Spinal cord (tissue), 10 donors: ENCODE results near the gene CRYGS. TPM values are rescaled to one million over a fixed set of nuclear protein-coding genes. Genes with fewer than 3 reads are reported as not detected.
"Not testable (repeated sequence)": the region's sequence is repeated elsewhere in the genome, so short reads cannot be mapped to it uniquely, and the experiment has no call there.

Source experiments
- DNase-seq, 6 donors: peaks; one replicate each; pipeline versions ENCODE4 v3.0.0 to v3.0.0-alpha.2; 2013 to 2015; ENCODE audit warnings: low spot score in 6 of 6, low read depth in 4 of 6
- H3K27ac ChIP-seq: one replicate; pipeline ENCODE4 v1.5.1; 2013; ENCODE audit warnings: low read depth, low read length, control low read depth
- H3K27me3 ChIP-seq: one replicate; pipeline ENCODE4 v1.6.1; 2013; ENCODE audit warnings: low read length; ENCODE audit not compliant: control insufficient read depth, insufficient read depth
- H3K36me3 ChIP-seq: one replicate; pipeline ENCODE4 v1.6.1; 2013; ENCODE audit warnings: low read length; ENCODE audit not compliant: control insufficient read depth, insufficient read depth
- H3K4me1 ChIP-seq: one replicate; pipeline ENCODE4 v1.6.1; 2013; ENCODE audit warnings: low read length; ENCODE audit not compliant: control insufficient read depth, insufficient read depth
- H3K4me3 ChIP-seq: one replicate; pipeline ENCODE4 v1.5.1; 2013; ENCODE audit warnings: low read depth, low read length, control low read depth
- H3K9me3 ChIP-seq: one replicate; pipeline ENCODE4 v1.6.1; 2013; ENCODE audit warnings: low read length; ENCODE audit not compliant: control insufficient read depth, insufficient read depth
- WGBS: methylation state at CpG from one replicate; pipeline ENCODE4 v1.1.5; 2013; ENCODE audit warnings: missing lambda C conversion rate; ENCODE audit not compliant: insufficient coverage; 5-methylcytosine and 5-hydroxymethylcytosine counted together
- polyA plus RNA-seq, 2 donors: library from polyadenylated mRNA; unstranded; fragments of 120-200 nt; gene quantifications; one replicate each; pipeline ENCODE4 v1.2.1, GENCODE V29; 2013; ENCODE audit not compliant: insufficient read length in 2 of 2
- total RNA-seq, 2 donors: library from RNA; depleted of rRNA in 1 of 2; stranded (reverse); fragments of 120-200 nt in 1 of 2; fragments of >200 nt in 1 of 2; gene quantifications; one replicate each; pipeline versions ENCODE4 v1.2.3 to v1.2.4, GENCODE V29; 2013 to 2014
- donor health status: healthy.

The CRYGS gene
- total and polyA plus RNA-seq, 4 donors: 1.4 to 9.8 (median 5.6) TPM

- Histone ChIP-seq H3K4me1 (peaks cover 4% of the 10 kb centered on the region), H3K4me3 (no peak overlapping the region), H3K27ac (no peak overlapping the region), H3K36me3 (no peaks in the 10 kb centered on the region), H3K27me3 (no peaks in the 10 kb centered on the region), H3K9me3 (peaks cover 1% of the 10 kb centered on the region)
- DNase-seq: no peak
- WGBS: 62% methylated on average over 2 of the region's 5 CpGs
These were observed 41.8 kb downstream of the CRYGS start for GRCh38 chr3:186502138-186502948.

- DNase-seq, H3K27ac ChIP-seq: not testable (repeated sequence)
- 80% methylated on average over 1 of the region's 3 CpGs for WGBS
These were observed 44.2 kb downstream of the CRYGS start for GRCh38 chr3:186499949-186500348.

GRCh38 chr3:186498022-186498421 lies 46.2 kb downstream of the CRYGS start:
- not testable (repeated sequence) for H3K9me3 ChIP-seq, H3K27me3 ChIP-seq, H3K27ac ChIP-seq, DNase-seq, H3K4me3 ChIP-seq, H3K36me3 ChIP-seq
- no CpG with 5 or more reads among the region's 2 CpGs for WGBS
- peaks cover 17% of the 10 kb centered on the region for H3K4me1 ChIP-seq

More at GRCh38 chr3:186499949-186500348, 44.2 kb downstream of the CRYGS start:
- not testable (repeated sequence) for H3K27me3 ChIP-seq, H3K4me3 ChIP-seq, H3K4me1 ChIP-seq, H3K9me3 ChIP-seq, H3K36me3 ChIP-seq

- H3K27ac ChIP-seq: no peak overlapping the region
- WGBS: 90% methylated on average over 3 of the region's 4 CpGs
- no peak for DNase-seq
- peaks cover 17% of the 10 kb centered on the region for H3K4me1 ChIP-seq
- H3K27me3 ChIP-seq: no peaks in the 10 kb centered on the region
- H3K4me3 ChIP-seq: no peak overlapping the region
- no peaks in the 10 kb centered on the region for H3K36me3 ChIP-seq
- H3K9me3 ChIP-seq: peaks cover 1% of the 10 kb centered on the region
These were observed 46.6 kb downstream of the CRYGS start for GRCh38 chr3:186497608-186498007.

- H3K27me3 ChIP-seq: no peaks in the 10 kb centered on the region
- no peak overlapping the region for H3K27ac ChIP-seq
- H3K9me3 ChIP-seq: peaks cover 1% of the 10 kb centered on the region
- no peaks in the 10 kb centered on the region for H3K36me3 ChIP-seq
- peaks cover 20% of the 10 kb centered on the region for H3K4me1 ChIP-seq
- no peak overlapping the region for H3K4me3 ChIP-seq
- no peak for DNase-seq
These were observed 47.5 kb downstream of the CRYGS start for GRCh38 chr3:186496635-186497034.

GRCh38 chr3:186496016-186496415 lies 48.2 kb downstream of the CRYGS start:
- peaks cover 20% of the 10 kb centered on the region for H3K4me1 ChIP-seq
- no peak overlapping the region for H3K4me3 ChIP-seq
- WGBS: no CpG with 5 or more reads among the region's 3 CpGs

GRCh38 chr3:186493525-186494255 lies 50.5 kb downstream of the CRYGS start:
- Histone ChIP-seq H3K9me3 (no peaks in the 10 kb centered on the region), H3K4me3 (no peak overlapping the region), H3K27me3 (no peaks in the 10 kb centered on the region), H3K27ac (no peak overlapping the region), H3K36me3 (no peaks in the 10 kb centered on the region), H3K4me1 (peaks cover 20% of the 10 kb centered on the region)
- peak in 2 of 6 donors; percentile 56 to 70 for DNase-seq
- WGBS: 39% methylated on average over 19 of the region's 21 CpGs

More at GRCh38 chr3:186496016-186496415, 48.2 kb downstream of the CRYGS start:
- DNase-seq: no peak
- Histone ChIP-seq H3K27me3 (no peaks in the 10 kb centered on the region), H3K36me3 (no peaks in the 10 kb centered on the region), H3K9me3 (peaks cover 1% of the 10 kb centered on the region), H3K27ac (no peak overlapping the region)

GRCh38 chr3:186492385-186492984 lies 51.7 kb downstream of the CRYGS start:
- 90% methylated on average over 3 of the region's 4 CpGs for WGBS
- H3K4me3 ChIP-seq: no peak overlapping the region
- no peaks in the 10 kb centered on the region for H3K27me3 ChIP-seq
- no peak for DNase-seq
- no peak overlapping the region for H3K27ac ChIP-seq
- peaks cover 20% of the 10 kb centered on the region for H3K4me1 ChIP-seq
- no peaks in the 10 kb centered on the region for H3K9me3 ChIP-seq
- no peaks in the 10 kb centered on the region for H3K36me3 ChIP-seq

- H3K36me3 ChIP-seq: no peaks in the 10 kb centered on the region
- no CpG with 5 or more reads among the region's 4 CpGs for WGBS
These were observed 54.7 kb downstream of the CRYGS start for GRCh38 chr3:186489507-186489906.

More at GRCh38 chr3:186489507-186489906, 54.7 kb downstream of the CRYGS start:
- Histone ChIP-seq H3K27me3 (no peaks in the 10 kb centered on the region), H3K27ac (no peak overlapping the region), H3K9me3 (no peaks in the 10 kb centered on the region), H3K4me1 (peaks cover 18% of the 10 kb centered on the region), H3K4me3 (no peak overlapping the region)
- no peak for DNase-seq
